Stimulated activated CD4-positive, alpha-beta T cell treated with anti-CD3 and anti-CD28 coated beads, Interleukin-2, amount 100 ng/mL, for 48 hours (primary cell): ENCODE results near the gene MLLT10.

Experiments used
- DNase-seq, 2 donors: peaks; one replicate each; pipeline ENCODE4 v3.0.0-alpha.2; 2020

MLLT10 gene

GRCh38 chr10:21501731-21502347 lies 32.2 kb upstream of the MLLT10 start:
- no peak for DNase-seq

GRCh38 chr10:21502348-21502740 lies 31.7 kb upstream of the MLLT10 start:
- DNase-seq = no peak

- DNase-seq = no peak
Observed at GRCh38 chr10:21503542-21503941, 30.5 kb upstream of the MLLT10 start.

GRCh38 chr10:21505711-21506278 lies 28.2 kb upstream of the MLLT10 start:
- DNase-seq = no peak

- DNase-seq = no peak
Observed at GRCh38 chr10:21506351-21506750, 27.7 kb upstream of the MLLT10 start.

- no peak for DNase-seq
Observed at GRCh38 chr10:21507150-21507549, 26.9 kb upstream of the MLLT10 start.

- DNase-seq = no peak
Observed at GRCh38 chr10:21508706-21509331, 25.2 kb upstream of the MLLT10 start.

- no peak for DNase-seq
Observed at GRCh38 chr10:21509341-21510240, 24.4 kb upstream of the MLLT10 start.

- DNase-seq = no peak
Observed at GRCh38 chr10:21510241-21511094, 23.6 kb upstream of the MLLT10 start.

- no peak for DNase-seq
Observed at GRCh38 chr10:21511095-21511570, 22.9 kb upstream of the MLLT10 start.

GRCh38 chr10:21511946-21512572 lies 22.0 kb upstream of the MLLT10 start:
- no peak for DNase-seq

GRCh38 chr10:21512573-21513404 lies 21.2 kb upstream of the MLLT10 start:
- DNase-seq = no peak

GRCh38 chr10:21513405-21513788 lies 20.6 kb upstream of the MLLT10 start:
- DNase-seq = no peak

GRCh38 chr10:21514129-21514817 lies 19.8 kb upstream of the MLLT10 start:
- no peak for DNase-seq

GRCh38 chr10:21514818-21515351 lies 19.1 kb upstream of the MLLT10 start:
- DNase-seq = no peak

- no peak for DNase-seq
Observed at GRCh38 chr10:21515361-21516241, 18.4 kb upstream of the MLLT10 start.

- DNase-seq = peak in 1 of 2 donors; percentile 25
Observed at GRCh38 chr10:21516242-21517131, 17.5 kb upstream of the MLLT10 start.
